ENCODE measurements around the gene LAP3.
"Not testable (repeated sequence)": the region's sequence is repeated elsewhere in the genome, so short reads cannot be mapped to it uniquely, and the experiment has no call there.

Gene LAP3

DNA sequence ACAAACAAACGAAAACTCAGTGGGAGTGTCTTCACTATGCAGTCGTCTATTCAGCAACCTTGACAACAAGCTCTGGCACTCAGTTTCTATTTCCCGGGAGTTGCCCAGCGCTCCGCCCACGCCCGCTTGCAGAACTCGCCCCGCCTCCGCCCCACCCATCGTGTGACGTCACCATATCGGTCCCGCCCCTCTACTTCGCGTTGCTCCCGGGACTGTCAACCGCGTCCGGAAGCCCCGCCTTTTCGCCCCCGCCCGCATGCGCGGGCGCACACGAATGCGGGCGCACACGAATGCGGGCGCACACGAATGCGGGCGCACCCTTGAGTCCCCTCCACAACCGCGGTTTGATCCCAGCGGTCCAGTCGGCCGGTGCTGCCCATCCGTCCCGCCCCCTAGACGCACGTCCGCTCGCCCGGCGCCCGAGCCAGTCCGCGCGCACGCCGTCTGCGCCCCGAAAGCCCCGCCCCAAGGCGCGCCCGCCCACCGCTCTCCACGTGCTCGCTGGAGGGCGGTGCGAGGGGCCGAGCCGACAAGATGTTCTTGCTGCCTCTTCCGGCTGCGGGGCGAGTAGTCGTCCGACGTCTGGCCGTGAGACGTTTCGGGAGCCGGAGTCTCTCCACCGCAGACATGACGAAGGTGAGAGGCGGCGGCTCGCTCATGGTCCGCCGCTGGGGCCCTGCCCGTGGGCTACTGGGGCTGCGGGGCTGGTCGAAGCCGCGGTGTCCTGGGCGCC is at the start of gene LAP3:
Gene LAP3, plus strand, starts transcription at position 267 of the 733 bp plus-strand sequence. Its CDS starts 268 bp downstream, at position 535.
- peak; percentile 100 for DNase-seq (ENCODE audit: low read depth)

- DNase-seq (ENCODE audit: low read depth), result no peak
These were observed 48.3 kb upstream of the LAP3 start for GRCh38 chr4:17528551-17529165.

GRCh38 chr4:17531538-17532285 is 45.3 kb upstream of the LAP3 start:
- DNase-seq (ENCODE audit: low read depth), result no peak

- DNase-seq (ENCODE audit: low read depth), result no peak
These were observed 42.3 kb upstream of the LAP3 start for GRCh38 chr4:17534705-17535104.

GRCh38 chr4:17535242-17535641 is 41.8 kb upstream of the LAP3 start:
- DNase-seq (ENCODE audit: low read depth), result no peak

DNA sequence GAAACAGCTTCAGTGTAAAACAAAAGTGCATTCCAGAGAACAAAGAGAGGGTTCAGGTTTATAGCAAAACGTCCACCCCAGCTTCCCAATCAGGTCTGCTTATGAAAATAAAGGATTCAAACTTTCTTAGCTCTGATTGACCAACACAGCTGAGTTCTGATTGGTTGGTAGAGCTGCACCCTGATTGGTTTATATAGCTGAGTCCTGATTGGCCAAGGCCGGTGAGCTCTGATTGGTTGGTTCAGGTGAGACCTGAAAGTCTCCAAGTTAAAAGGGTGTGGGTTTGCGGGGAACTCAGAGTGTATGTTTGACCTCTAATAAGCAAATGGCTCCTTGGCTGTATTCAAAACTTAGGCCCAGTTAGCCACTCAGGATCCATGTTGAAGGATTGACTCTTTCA is 41.1 kb upstream of the LAP3 start:
- DNase-seq (ENCODE audit: low read depth), result no peak

GRCh38 chr4:17537060-17537459 is 39.9 kb upstream of the LAP3 start:
- not testable (repeated sequence) for DNase-seq (ENCODE audit: low read depth)

DNA sequence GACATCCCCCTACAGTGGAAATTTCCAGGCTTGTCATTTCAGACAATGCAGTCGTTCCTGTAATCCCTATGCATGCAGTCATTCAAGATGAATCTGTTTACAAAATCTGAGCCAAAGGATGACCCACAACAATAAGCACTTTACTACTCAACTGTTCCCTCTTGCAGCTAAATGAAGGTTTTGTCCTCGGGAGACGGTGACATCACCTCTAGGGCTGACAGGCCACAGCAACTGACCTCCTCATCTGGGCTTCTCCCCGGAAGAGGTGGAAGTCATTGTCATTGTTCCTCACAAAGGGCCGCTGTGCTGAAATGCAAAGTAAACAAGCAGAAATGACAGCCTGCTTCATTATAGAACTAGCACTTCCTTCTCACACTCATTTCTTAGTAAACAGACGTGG is 32.8 kb upstream of the LAP3 start:
- no peak for DNase-seq (ENCODE audit: low read depth)

DNA sequence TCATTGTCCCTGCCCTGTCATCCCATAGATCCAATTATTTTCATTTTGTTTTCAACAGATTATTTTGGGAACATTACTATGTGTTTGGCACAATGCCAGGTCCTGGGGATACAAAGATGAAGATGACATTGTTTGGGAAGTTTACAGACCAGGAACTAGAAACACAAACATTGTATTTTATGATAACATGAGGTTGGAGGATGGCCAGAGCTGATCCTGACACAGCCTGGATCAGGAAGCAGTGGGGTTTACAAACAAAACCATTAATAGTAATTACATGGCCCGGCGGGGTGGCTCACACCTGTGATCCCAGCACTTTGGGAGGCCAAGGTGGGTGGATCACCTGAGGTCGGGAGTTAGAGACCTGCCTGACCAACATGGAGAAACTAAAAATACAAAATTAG is 32.2 kb upstream of the LAP3 start:
- no peak for DNase-seq (ENCODE audit: low read depth)

GRCh38 chr4:17545374-17546140 is 31.4 kb upstream of the LAP3 start:
- no peak for DNase-seq (ENCODE audit: low read depth)

- DNase-seq (ENCODE audit: low read depth), result no peak
These were observed 30.8 kb upstream of the LAP3 start for GRCh38 chr4:17546222-17546621.

GRCh38 chr4:17546678-17547077 is 30.3 kb upstream of the LAP3 start:
- DNase-seq (ENCODE audit: low read depth), result no peak

- no peak for DNase-seq (ENCODE audit: low read depth)
These were observed 26.4 kb upstream of the LAP3 start for GRCh38 chr4:17550549-17550948.

DNA sequence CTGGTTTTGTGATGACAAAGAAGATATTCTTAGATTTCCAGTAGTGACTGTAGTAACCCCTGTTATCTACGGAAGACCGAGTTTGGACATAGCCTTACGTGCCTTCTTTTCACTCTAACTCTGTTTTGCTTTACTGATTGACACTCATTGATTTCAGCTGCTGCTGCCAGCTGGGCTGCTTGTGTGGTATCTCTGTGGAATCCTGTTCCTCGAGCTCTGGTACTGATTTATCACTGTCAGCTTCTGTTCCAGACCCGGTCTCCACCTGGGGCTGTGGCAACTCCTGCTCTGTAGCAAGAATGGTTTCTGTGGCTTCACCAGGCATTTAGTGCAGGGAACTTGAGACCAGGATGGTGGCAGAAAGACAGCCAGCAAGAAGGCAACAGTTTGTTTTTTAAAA is 24.6 kb upstream of the LAP3 start:
- no peak for DNase-seq (ENCODE audit: low read depth)

DNA sequence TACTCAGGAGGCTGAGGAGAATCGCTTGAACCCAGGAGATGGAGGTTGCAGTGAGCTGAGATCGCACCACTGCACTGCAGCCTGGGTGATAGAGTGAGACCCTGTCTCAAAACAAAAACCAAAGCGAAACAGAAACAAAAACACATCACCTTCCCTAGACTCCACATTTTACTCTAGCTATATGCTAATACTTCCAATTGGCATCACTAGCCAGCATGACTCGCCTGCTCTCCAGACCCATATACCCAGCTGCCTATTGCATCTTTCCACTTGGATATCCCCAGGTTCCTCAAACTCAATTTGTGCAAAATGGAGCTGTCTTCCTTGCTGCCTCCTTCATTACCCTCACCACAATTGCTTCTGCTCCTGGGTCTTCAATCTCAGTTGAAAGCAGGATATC is 22.4 kb upstream of the LAP3 start:
- DNase-seq (ENCODE audit: low read depth), result no peak

GRCh38 chr4:17556498-17556897 is 20.5 kb upstream of the LAP3 start:
- DNase-seq (ENCODE audit: low read depth), result no peak

DNA sequence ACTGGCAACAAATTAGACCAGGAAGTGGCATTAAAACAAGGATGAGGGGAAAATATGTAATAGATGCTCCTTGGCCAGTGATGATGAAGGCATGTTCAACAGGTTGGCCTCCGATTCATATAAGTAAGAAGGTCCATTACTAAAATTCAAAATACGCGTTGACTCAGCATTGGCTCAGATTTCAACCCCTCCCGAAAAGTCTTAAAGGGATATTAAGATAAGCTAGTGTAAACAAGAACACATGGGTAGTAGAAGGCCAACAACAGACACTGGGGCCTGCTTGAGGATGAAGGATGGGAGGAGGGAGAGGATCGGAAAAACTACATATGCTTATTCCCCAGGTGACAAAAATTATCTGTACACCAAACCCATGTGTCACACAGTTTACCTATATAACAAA is 19.1 kb upstream of the LAP3 start:
- DNase-seq (ENCODE audit: low read depth), result no peak

- no peak for DNase-seq (ENCODE audit: low read depth)
These were observed 17.9 kb upstream of the LAP3 start for GRCh38 chr4:17558941-17559708.

DNA sequence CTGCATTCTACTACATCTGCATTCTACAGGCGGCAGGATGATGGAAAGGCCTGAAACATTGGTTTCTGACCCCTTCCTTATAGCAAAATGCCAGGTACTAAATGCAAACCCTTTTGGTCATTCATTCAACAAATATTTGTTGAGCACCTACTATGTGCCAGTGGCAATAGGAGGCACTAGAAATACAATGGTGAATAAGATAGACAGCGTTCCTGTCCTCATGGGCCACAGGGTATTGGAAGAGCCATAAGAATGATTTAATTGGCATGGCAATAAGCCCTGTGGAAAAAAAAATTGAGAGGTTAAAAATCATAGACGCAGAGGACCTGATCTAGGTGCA is 17.3 kb upstream of the LAP3 start:
- no peak for DNase-seq (ENCODE audit: low read depth)

GRCh38 chr4:17560065-17560673 is 16.8 kb upstream of the LAP3 start:
- no peak for DNase-seq (ENCODE audit: low read depth)

DNA sequence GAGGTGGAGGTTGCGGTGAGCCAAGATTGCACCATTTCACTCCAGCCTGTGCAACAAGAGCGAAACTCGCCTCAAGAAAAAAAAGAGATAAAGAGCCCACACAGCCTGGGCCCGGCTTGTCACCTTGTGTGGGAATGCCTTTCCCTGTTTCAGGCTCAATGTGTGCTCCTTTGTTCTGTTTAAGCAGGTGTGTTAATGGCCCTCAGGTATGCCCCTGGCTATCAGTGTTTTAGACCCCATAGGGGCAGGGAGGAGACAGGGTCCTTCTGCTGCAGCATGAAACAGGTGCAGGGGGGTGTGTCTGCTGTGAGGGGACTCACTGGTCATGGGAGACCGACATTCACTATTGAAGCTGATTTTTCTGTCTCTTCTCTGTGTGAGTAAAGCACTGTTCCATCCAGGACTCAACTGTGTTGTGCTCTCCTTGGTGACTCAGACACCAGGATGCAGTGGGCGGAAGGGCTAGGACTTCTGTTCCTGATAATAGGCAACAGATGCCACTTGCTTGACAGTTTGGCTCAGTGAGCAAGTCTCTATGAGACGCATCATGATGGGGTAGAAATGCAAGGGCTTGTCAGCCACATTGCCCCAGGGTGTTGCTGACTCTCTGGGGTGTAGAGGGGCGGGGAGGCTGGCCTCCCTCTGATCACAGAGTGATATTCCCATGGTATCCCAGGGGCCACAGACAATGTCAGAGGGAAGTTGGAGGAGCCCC is 15.6 kb upstream of the LAP3 start:
- DNase-seq (ENCODE audit: low read depth), result no peak
